GM12878 (cell line): ENCODE data around the gene ABCA9.

ENCODE experiments used
- ATF3 ChIP-seq: IDR thresholded peaks from 2 replicates; pipeline ENCODE4 v1.6.1; 2011; ENCODE audit warnings: low read depth, mild to moderate bottlenecking, low read length, moderate library complexity, borderline replicate concordance; ENCODE audit errors: extremely low read depth
- BHLHE40 ChIP-seq, 2 experiments: fragments of 450-650 bp in 1 of 2; IDR thresholded peaks; 2 replicates each; pipeline ENCODE4 v1.6.1; 2011 to 2017; ENCODE audit warnings: low read depth in 2 of 2, borderline replicate concordance in 1 of 2, improper control_type of control experiment in 1 of 2, low read length in 1 of 2, mild to moderate bottlenecking in 1 of 2
- MYC ChIP-seq: IDR thresholded peaks from 2 replicates; pipeline ENCODE4 v1.6.1; 2011; ENCODE audit warnings: mild to moderate bottlenecking, low read length, moderate library complexity, inconsistent platforms; ENCODE audit not compliant: insufficient read depth, insufficient replicate concordance, insufficient read length, severe bottlenecking
- NFYA ChIP-seq: IDR thresholded peaks from 2 replicates; pipeline ENCODE4 v1.6.1; 2011; ENCODE audit warnings: low read depth, mild to moderate bottlenecking, low read length, improper control_type of control experiment, borderline replicate concordance
- NRF1 ChIP-seq: conservative IDR thresholded peaks from 2 replicates; pipeline ENCODE4 v1.6.1; 2011; ENCODE audit warnings: mild to moderate bottlenecking, low read depth, low read length, improper control_type of control experiment
- POLR2A ChIP-seq: IDR thresholded peaks from 2 replicates; pipeline ENCODE4 v1.6.1; 2011; ENCODE audit warnings: low read depth, mild to moderate bottlenecking, low read length
- SMAD1 ChIP-seq: fragments of 450-650 bp; IDR thresholded peaks from 2 replicates; pipeline ENCODE4 v1.6.1; 2018; ENCODE audit warnings: mild to moderate bottlenecking, low read depth; ENCODE audit not compliant: partially characterized antibody
- TAF1 ChIP-seq: IDR thresholded peaks from 2 replicates; pipeline ENCODE4 v1.6.1; 2011; ENCODE audit warnings: mild to moderate bottlenecking, low read depth, low read length, borderline replicate concordance
- USF1 ChIP-seq: IDR thresholded peaks from 2 replicates; pipeline ENCODE4 v1.6.1; 2011; ENCODE audit warnings: borderline replicate concordance, low read depth, mild to moderate bottlenecking, moderate library complexity, mixed read lengths, low read length; ENCODE audit not compliant: insufficient read depth; ENCODE audit errors: extremely low read length
- TF ChIP-seq, protein P1 (sequence below), 3 experiments: IDR thresholded peaks in 2 of 3; conservative IDR thresholded peaks in 1 of 3; 2 replicates each; pipeline ENCODE4 v1.5.1; 2011; ENCODE audit warnings: low read depth in 3 of 3, low read length in 3 of 3, mild to moderate bottlenecking in 3 of 3, control low read depth in 2 of 3, moderate library complexity in 2 of 3, inconsistent platforms in 1 of 3, mixed read lengths in 1 of 3; ENCODE audit not compliant: control insufficient read depth in 2 of 3, insufficient read depth in 1 of 3; ENCODE audit errors: extremely low read depth in 1 of 3

GRCh38 chr17:69057280-69057679 lies 3.4 kb downstream of the ABCA9 start:
- TF ChIP-seq ATF3 (no peak), POLR2A (no peak), BHLHE40 (IDR thresholded peaks at IDR 0.05; ENCODE audit: borderline replicate concordance in 1 of 2, low read depth in 2 of 2, low read length in 1 of 2) (no peak), MYC (no peak), NRF1 (no peak), NFYA (no peak), SMAD1 (no peak), TAF1 (no peak), USF1 (no peak)
- TF ChIP-seq, protein P1, sequence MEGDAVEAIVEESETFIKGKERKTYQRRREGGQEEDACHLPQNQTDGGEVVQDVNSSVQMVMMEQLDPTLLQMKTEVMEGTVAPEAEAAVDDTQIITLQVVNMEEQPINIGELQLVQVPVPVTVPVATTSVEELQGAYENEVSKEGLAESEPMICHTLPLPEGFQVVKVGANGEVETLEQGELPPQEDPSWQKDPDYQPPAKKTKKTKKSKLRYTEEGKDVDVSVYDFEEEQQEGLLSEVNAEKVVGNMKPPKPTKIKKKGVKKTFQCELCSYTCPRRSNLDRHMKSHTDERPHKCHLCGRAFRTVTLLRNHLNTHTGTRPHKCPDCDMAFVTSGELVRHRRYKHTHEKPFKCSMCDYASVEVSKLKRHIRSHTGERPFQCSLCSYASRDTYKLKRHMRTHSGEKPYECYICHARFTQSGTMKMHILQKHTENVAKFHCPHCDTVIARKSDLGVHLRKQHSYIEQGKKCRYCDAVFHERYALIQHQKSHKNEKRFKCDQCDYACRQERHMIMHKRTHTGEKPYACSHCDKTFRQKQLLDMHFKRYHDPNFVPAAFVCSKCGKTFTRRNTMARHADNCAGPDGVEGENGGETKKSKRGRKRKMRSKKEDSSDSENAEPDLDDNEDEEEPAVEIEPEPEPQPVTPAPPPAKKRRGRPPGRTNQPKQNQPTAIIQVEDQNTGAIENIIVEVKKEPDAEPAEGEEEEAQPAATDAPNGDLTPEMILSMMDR (IDR thresholded peaks at IDR 0.05 in 2 of 3, conservative IDR thresholded peaks at IDR 0.05 in 1 of 3; ENCODE audit: control insufficient read depth in 2 of 3, extremely low read depth in 1 of 3, insufficient read depth in 1 of 3, low read depth in 3 of 3, low read length in 3 of 3), result no peak
